Stimulated activated CD8-positive, alpha-beta memory T cell treated with anti-CD3 and anti-CD28 coated beads, Interleukin-12 subunit alpha, Interleukin-12 subunit beta, amount 100 ng/mL, for 24 hours (primary cell): ENCODE results near the gene GBX1.
A peak's percentile ranks its signal among the peaks of the same experiment; 100 is the strongest.

Experiments used
- DNase-seq: peaks from one replicate; pipeline ENCODE4 v3.0.0-alpha.2; 2020; ENCODE audit errors: extremely low read depth

The GBX1 gene

DNA sequence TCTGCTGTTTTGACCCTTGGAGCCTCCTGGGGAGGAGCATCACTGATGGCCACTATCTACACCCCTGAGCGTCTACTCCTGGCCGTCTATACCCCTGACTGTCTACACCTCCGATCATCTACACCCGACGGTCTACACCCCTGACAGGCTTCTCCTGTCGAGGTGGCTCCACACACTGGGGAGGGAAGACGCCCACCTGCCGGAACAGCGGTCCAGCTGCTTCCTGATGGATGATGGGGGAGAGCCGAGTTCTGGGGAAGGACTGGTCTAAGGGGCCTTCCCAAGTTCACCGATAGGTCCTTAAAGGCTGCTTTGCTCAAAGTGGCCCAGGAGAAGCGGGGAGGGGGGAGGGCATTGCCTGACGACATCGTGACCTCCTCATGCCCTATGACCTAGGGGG lies 39.4 kb downstream of the GBX1 start:
- no peak for DNase-seq

- DNase-seq = no peak
Observed at GRCh38 chr7:151126491-151127137, 40.9 kb downstream of the GBX1 start.

GRCh38 chr7:151125846-151126481 lies 41.5 kb downstream of the GBX1 start:
- DNase-seq = no peak

DNA sequence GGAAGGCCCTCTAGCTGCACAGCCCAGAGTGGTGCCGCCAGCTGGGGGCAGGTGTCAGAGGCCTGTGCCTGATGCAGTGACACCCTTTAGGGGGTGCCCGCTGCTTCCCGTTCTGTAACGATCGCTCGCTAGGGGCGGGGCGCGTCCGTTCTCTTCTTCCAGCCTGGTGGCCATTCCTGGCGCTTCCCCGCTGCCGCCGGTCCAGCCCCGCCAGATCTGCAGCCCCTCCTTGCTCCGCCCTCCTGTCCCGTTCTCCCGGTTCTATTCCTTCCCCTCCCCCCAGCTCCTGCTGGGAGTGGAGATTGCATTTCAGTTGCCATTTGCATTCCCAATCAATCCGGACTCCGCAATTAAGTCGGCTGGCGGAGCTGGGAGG lies 42.0 kb downstream of the GBX1 start:
- DNase-seq = no peak

- no peak for DNase-seq
Observed at GRCh38 chr7:151124899-151125399, 42.5 kb downstream of the GBX1 start.

DNA sequence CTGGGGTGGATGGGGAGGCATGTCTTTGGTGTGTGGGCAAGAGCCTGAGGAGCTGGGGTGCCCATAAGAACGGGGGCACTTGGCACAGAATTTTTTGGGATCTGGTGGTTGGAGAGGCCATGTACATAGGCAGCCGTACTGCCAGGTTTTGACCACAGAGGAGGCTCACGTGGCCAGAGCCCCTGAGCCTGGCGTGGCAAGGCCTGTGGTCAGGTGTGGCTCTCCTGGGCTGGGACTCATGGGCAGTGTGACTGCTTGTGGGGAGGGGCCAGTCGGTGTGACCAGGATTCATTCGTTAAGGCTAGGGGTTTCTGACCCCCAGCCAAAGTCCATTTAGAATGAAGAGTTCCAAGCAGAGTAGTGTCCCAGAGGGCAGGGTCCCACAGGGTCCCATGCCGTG lies 43.0 kb downstream of the GBX1 start:
- no peak for DNase-seq

DNA sequence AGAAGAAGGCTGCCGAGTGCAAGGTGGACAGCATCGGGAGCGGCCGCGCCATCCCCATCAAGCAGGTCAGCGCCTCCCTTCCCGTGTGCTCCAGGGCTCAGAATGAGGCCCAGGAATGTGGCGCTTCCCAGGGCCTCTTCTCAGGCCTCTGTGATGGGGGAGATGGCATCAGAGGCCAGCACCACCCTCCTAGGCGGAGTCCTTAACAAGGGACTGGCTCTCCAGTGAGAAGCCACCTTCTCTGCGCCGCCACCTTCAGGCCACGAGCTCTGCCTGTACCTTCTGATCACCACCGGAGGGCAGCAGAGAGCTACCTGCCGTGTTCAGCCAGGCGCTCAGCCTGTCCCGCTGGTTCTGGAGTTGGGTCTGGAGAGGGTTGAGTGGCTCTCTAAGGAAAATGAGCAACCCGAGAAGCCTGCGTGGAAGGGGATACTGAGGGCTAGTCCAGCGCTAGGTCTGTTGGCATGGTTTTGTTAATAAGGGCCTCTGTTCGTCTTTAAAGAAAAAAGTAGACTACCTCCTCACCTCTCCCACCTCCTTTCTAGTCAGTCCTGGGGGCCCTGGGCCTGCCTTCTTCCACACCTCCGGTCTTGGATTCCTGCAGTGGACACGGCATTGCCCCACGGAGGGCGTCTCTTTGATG lies 43.6 kb downstream of the GBX1 start:
- DNase-seq = peak; percentile 27

DNA sequence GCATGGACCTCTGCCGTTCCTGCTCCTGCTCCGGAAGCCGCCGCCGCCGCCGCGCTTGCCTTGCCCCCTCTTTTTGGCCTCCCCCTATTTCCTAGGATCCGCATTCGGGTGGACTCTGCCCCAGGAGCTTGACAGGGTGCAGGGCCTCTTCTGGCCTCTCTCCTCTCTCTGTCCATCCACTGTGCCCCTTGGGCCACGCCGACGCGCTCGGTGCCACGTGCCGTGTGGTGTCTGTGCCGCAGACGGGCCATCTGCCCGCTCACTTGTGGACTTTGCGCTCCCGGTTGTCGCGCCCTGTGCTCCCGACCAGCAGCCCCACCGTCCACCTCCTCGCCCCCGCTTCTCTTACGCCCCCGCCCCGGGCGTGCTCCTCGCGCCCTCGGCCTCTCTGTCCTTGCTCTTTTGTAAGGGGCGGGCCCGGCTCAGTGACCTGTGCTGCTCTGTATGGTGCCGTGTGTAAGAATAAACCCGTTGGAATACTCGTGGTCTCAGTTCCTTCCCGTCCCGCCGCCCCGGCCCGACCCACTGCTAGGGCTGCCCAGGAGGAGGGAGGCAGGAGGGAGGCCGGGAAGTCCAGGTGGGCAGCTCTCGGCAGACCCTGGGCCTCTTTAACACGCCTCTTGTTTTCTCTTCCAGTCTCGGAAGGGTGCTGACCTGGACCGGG lies 44.2 kb downstream of the GBX1 start:
- no peak for DNase-seq

DNA sequence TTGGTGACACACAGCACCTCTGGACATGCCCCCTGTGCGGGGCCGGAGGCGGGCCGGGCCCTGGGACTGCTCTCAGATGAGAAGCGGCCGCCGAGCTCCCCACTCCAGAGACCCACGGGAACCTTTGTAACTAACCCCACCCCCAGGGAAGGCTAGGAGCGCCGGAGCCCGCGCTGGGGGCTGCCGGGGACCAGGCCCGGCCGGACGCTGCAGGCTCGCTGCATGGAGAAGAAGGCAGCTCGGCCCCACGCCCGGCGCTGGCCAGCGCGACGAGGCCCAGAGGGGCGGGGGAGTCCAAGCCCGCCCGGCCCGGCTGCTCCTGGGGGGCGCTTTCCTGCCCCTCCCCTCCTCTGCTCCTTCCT lies 44.7 kb downstream of the GBX1 start:
- DNase-seq = no peak

- DNase-seq = no peak
Observed at GRCh38 chr7:151122276-151122675, 45.2 kb downstream of the GBX1 start.

GRCh38 chr7:151121380-151122170 lies 45.9 kb downstream of the GBX1 start:
- DNase-seq = no peak

DNA sequence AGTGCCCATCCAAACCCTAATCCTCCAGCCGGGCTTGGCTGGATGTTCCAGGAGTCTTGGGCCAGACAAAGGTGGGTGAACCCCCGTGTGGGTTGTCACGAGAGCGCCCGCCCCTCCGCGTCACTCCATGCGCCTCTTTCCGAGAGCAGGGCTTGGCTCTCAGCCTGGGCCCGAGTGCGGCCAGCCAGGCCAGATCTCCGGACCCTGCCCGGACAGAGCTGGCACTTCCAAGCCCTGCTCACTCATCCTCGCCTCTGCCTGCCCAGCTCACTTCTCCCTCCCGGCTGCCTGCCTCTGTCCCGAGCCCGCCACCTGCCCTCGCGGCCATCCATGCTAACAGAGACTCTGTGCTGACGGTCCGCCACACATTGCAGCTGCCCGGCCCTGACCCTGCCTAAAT lies 46.6 kb downstream of the GBX1 start:
- DNase-seq = no peak

- no peak for DNase-seq
Observed at GRCh38 chr7:151119902-151120301, 47.6 kb downstream of the GBX1 start.

- no peak for DNase-seq
Observed at GRCh38 chr7:151119055-151119415, 48.5 kb downstream of the GBX1 start.

DNA sequence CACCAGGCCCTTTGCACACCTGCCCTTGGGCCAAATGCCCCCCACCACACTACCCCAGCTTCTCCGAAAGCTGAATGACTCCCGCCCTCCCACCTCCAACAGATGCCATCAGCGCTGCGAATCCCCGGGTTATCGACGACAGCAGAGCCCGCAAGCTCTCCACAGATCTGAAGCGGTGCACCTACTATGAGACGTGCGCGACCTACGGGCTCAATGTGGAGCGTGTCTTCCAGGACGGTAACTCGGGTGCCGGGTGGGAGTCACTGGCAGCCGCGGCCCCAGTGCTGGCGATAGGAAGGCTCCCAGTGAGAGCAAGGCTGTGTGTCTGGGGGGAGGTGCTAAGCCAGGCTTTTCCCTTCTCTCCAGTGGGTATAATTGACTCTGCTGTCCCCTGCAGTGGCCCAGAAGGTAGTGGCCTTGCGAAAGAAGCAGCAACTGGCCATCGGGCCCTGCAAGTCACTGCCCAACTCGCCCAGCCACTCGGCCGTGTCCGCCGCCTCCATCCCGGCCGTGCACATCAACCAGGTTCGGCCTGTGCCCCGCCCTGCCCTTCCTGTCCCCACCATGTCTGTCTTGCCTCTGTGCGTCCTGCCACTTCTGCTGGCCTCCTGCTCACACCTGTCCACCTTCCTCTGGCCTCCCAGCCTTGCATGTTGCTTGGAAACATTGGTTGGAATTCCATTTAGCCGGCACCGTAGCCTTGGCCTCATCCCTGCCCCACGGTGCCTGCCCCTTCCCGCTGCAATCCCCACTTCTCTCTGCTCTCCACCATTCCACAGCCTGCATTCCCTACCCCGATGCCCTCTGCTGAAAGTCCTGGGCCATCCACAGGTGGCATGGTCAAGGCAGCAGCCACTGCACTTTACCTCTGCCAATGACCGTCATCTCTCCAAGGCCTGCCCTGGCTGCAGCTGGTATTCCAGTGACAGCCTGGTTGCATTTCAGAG lies 49.1 kb downstream of the GBX1 start:
- no peak for DNase-seq

GRCh38 chr7:151117565-151117964 lies 49.9 kb downstream of the GBX1 start:
- DNase-seq = no peak

DNA sequence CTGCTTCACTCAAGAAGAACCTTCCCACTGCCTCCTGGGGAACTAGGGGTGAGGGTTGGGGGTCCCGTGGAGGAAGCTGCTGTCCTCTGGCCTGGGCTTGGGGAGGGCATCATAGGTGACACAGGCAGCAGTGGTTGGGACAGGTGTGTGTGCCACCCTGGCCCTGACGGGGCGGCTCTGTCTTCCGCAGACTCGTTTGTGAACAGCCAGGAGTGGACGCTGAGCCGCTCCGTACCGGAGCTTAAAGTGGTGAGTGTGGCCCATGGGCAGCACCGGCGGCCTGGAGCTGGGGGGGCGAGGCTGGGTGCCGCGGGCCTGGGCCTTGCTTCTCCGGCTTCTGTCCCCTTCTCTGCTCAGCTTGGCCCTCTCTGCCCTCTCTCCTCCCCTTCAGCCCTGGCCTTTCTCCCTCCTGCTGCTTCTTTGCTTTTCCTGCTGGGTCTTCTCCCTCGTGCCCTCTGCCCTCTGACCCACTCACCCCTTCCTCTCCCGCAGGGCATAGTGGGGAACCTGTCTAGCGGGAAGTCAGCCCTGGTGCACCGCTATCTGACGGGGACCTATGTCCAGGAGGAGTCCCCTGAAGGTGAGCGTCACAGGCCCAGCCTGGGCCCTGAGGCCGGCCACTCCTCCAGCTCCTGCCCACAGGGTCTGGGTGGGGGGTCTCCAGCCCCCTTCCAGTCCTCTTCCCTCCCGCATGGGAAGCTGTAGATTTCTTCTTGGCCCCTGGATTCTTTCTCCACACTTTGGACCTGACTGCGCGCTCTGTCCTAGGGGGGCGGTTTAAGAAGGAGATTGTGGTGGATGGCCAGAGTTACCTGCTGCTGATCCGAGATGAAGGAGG lies 50.7 kb downstream of the GBX1 start:
- no peak for DNase-seq

- DNase-seq = no peak
Observed at GRCh38 chr7:151115836-151116418, 51.6 kb downstream of the GBX1 start.

DNA sequence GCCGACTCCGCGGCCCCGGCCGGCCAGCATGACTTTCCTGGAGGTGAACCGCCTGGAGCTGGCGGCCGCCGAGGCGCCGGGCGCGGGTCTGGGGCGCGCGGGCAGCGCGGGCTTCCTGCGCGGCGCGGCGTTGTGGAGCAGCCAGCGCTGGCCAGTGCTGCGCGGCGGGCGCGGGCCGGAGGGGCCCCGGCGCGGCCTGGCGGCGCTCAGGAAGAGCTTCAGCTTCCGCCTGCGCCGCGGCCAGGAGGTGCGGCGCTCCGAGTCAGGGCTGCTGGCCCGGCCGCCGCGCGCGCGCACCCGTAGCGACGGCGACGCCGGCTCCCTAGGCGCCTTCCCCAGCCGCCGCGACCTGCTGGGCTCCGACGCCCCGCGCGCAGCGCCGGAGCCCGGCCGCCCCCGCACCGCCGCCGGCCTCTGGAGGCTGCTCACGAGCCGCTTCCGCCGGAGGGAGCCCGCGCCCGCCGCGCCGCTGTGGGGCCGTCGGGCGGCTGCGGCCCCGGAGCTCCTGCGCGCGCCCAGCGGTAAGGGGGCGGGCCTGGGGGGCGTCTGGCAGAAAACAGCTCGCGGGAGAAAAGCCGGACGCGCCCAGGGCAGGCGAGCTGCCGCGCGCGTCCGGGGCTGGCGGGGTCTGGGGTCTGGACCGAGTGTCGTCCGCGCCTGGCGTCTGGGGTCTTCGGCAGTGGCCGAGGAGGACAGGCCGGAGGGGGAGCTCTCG lies 52.2 kb downstream of the GBX1 start:
- DNase-seq = no peak
